SK-N-MC (cell line): ENCODE measurements around the gene IMMT.

ENCODE experiments used
- EZH2 ChIP-seq: fragments of 200-600 bp; sonication (generic); IDR thresholded peaks from one replicate; pipeline ENCODE4 v1.6.1; 2017; ENCODE audit warnings: antibody characterized with exemption
- FOXP2 ChIP-seq: optimal IDR thresholded peaks from 2 replicates; pipeline ENCODE3; 2011; ENCODE audit warnings: mild to moderate bottlenecking, moderate library complexity; ENCODE audit not compliant: insufficient read depth; ENCODE audit errors: extremely low read length, control extremely low read depth
- POLR2AphosphoS5 ChIP-seq: IDR thresholded peaks from 2 replicates; pipeline ENCODE4 v1.6.1; 2012; ENCODE audit warnings: mild to moderate bottlenecking, low read depth, low read length, borderline replicate concordance

DNA sequence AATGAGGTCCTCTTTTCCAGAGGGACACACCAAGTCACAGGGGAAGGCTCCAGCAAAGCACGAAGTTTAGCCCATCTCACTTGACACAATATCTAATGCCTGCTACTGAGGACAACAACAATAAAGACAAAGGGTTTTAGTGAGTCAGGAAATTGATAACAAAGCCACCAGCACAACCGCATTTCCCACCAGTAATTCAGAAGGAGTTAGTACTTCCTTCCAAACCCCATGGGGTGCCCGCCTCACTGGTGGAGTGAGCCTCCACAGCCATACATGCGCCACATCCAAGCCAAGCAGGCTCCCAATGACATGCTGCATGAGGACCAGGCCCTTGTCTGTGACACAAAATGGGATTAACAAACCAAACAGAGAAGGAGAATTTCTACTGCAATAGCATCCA lies 44.1 kb upstream of the IMMT start:
- TF ChIP-seq POLR2AphosphoS5 (no peak), FOXP2 (no peak), EZH2 (no peak)
